K562 (cell line): ENCODE results near the gene BLOC1S4. TPM values are rescaled to one million over a fixed set of nuclear protein-coding genes. Genes with fewer than 3 reads are reported as not detected.
A peak's percentile ranks its signal among the peaks of the same experiment; 100 is the strongest.

Source experiments
- ATF4 ChIP-seq: fragments of 450-650 bp; formaldehyde crosslinking; IDR thresholded peaks from 2 replicates; pipeline ENCODE4 v1.4.0; 2022; ENCODE audit warnings: mild to moderate bottlenecking, moderate library complexity
- BRCA1 ChIP-seq, 2 experiments: fragments of 450-650 bp in 1 of 2; sonication (generic) in 1 of 2; formaldehyde crosslinking in 1 of 2; IDR thresholded peaks; 2 replicates each; pipeline versions ENCODE4 v1.5.0 to v1.6.1; 2017 to 2020; ENCODE audit warnings: mild to moderate bottlenecking in 1 of 2, missing genetic modification reagents in 1 of 2
- CREM ChIP-seq: IDR thresholded peaks from 2 replicates; pipeline ENCODE4 v1.6.1; 2014; ENCODE audit warnings: antibody characterized with exemption, low read depth
- ETV5 ChIP-seq: sonication (generic); formaldehyde crosslinking; IDR thresholded peaks from 2 replicates; pipeline ENCODE4 v1.4.0; 2020; ENCODE audit warnings: low read depth, mild to moderate bottlenecking, missing genetic modification reagents
- FOSL1 ChIP-seq: fragments of 200-800 bp; sonication (Bioruptor generic); conservative IDR thresholded peaks from 2 replicates; pipeline ENCODE4 v1.6.1; 2016; ENCODE audit warnings: missing genetic modification characterization, missing compliant biosample characterization
- HLTF ChIP-seq: fragments of 450-650 bp; IDR thresholded peaks from 2 replicates; pipeline ENCODE4 v1.6.1; 2016
- IRF1 ChIP-seq: sonication (generic); formaldehyde crosslinking; IDR thresholded peaks from 2 replicates; pipeline ENCODE4 v1.8.0; 2022; ENCODE audit warnings: missing genetic modification reagents, mild to moderate bottlenecking, borderline replicate concordance
- KHSRP ChIP-seq: fragments of 450-650 bp; IDR thresholded peaks from 2 replicates; pipeline ENCODE4 v1.6.1; 2017
- LARP7 ChIP-seq: fragments of 450-650 bp; IDR thresholded peaks from 2 replicates; pipeline ENCODE4 v1.6.1; 2016
- MCM7 ChIP-seq, 2 experiments: fragments of 450-650 bp; IDR thresholded peaks; 2 replicates each; pipeline ENCODE4 v1.6.1; 2016 to 2018
- MED1 ChIP-seq: sonication (generic); formaldehyde crosslinking; IDR thresholded peaks from 2 replicates; pipeline ENCODE4 v1.8.1; 2023; ENCODE audit warnings: missing genetic modification reagents, borderline replicate concordance
- POLR2AphosphoS5 ChIP-seq: IDR thresholded peaks from 2 replicates; pipeline ENCODE4 v1.6.1; 2011; ENCODE audit warnings: mild to moderate bottlenecking, low read depth, low read length, moderate library complexity; ENCODE audit not compliant: control insufficient read depth, insufficient read depth
- POLR3G ChIP-seq: IDR thresholded peaks from 2 replicates; pipeline ENCODE4 v1.6.1; 2011; ENCODE audit not compliant: insufficient read length, insufficient replicate concordance; ENCODE audit errors: extremely low read depth
- PURB ChIP-seq: sonication (generic); formaldehyde crosslinking; IDR thresholded peaks from 2 replicates; pipeline ENCODE4 v1.9.0; 2021; ENCODE audit warnings: low read depth, mild to moderate bottlenecking, missing genetic modification reagents
- RBM22 ChIP-seq: fragments of 200-400 bp; formaldehyde crosslinking; IDR thresholded peaks from 2 replicates; pipeline ENCODE4 v1.6.1; 2018; ENCODE audit warnings: low read length, low read depth; ENCODE audit not compliant: poor library complexity, severe bottlenecking
- RBM39 ChIP-seq: fragments of 200-400 bp; formaldehyde crosslinking; optimal IDR thresholded peaks from 2 replicates; pipeline ENCODE3; 2018; ENCODE audit warnings: low read depth, low read length
- RHOXF2B ChIP-seq: fragments of 250-450 bp; sonication (Bioruptor Pico); conservative IDR thresholded peaks from 2 replicates; pipeline ENCODE4 v1.5.1; 2021
- RNF2 ChIP-seq: sonication (generic); IDR thresholded peaks from 2 replicates; pipeline ENCODE4 v1.6.1; 2016
- SIX5 ChIP-seq, 2 experiments: IDR thresholded peaks; 2 replicates each; pipeline ENCODE4 v1.6.1; 2011; ENCODE audit warnings: low read length in 2 of 2, borderline replicate concordance in 1 of 2, low read depth in 1 of 2, mild to moderate bottlenecking in 1 of 2, moderate library complexity in 1 of 2; ENCODE audit not compliant: insufficient read depth in 1 of 2
- TRIM28 ChIP-seq: fragments of 450-650 bp; IDR thresholded peaks from 2 replicates; pipeline ENCODE4 v1.6.1; 2017
- TSC22D4 ChIP-seq: fragments of 450-650 bp; IDR thresholded peaks from 2 replicates; pipeline ENCODE4 v1.6.1; 2016; ENCODE audit warnings: missing genetic modification characterization, missing biosample characterization, control low read depth
- ZBED1 ChIP-seq: IDR thresholded peaks from 2 replicates; pipeline ENCODE4 v1.6.1; 2014
- ZMIZ1 ChIP-seq, 2 experiments: fragments of 150-350 bp in 1 of 2; IDR thresholded peaks; 2 replicates each; pipeline ENCODE4 v1.6.1; 2012 to 2016; ENCODE audit warnings: low read depth in 2 of 2, low read length in 2 of 2, mild to moderate bottlenecking in 1 of 2, moderate library complexity in 1 of 2
- ZNF384 ChIP-seq: IDR thresholded peaks from 2 replicates; pipeline ENCODE4 v1.6.1; 2012; ENCODE audit warnings: low read depth, low read length, improper control_type of control experiment
- ZNF668 ChIP-seq: fragments of 250-450 bp; sonication (Bioruptor Pico); IDR thresholded peaks from 2 replicates; pipeline ENCODE4 v1.8.0; 2022; ENCODE audit warnings: mild to moderate bottlenecking, inconsistent platforms
- ZNF695 ChIP-seq: fragments of 450-650 bp; formaldehyde crosslinking; IDR thresholded peaks from 2 replicates; pipeline ENCODE4 v1.4.0; 2020; ENCODE audit warnings: mild to moderate bottlenecking, moderate library complexity
- polyA plus RNA-seq, 8 experiments: library from polyadenylated mRNA; depleted of rRNA in 4 of 8; stranded (reverse) in 5 of 8; unstranded in 3 of 8; fragments of >200 nt; fragmentation: Nextera tagmentation in 2 of 8; fragmentation: Illumina TruSeq in 1 of 8; extraction: Ambion mirVana in 2 of 8; extraction: Trizol in 1 of 8; gene quantifications; 2 replicates each; pipeline versions ENCODE4 v1.2.1 to v1.2.3, GENCODE V29; 2011 to 2014; ENCODE audit warnings: inconsistent platforms in 1 of 8, missing spikeins in 1 of 8
- total RNA-seq, 7 experiments: library from RNA; depleted of rRNA in 6 of 7; stranded (reverse); fragments of >200 nt in 6 of 7; fragmentation: Illumina TruSeq in 2 of 7; extraction: Trizol in 2 of 7; gene quantifications; 2 replicates each; pipeline versions ENCODE4 v1.2.1 to v1.2.3, GENCODE V29; 2011 to 2021; ENCODE audit warnings: low replicate concordance in 1 of 7

Gene BLOC1S4
- total and polyA plus RNA-seq, 9 of the 15 experiments (the other 6 are each of a cell fraction or from before 2014, with no cell fraction given) = 3.1 to 31.6 (median 11.2) TPM

GRCh38 chr4:6676722-6677558 is 39.0 kb upstream of the BLOC1S4 start (continued):
- TF ChIP-seq TRIM28 (no peak), ATF4 (CRISPR knock-in tag) (no peak), POLR2AphosphoS5 (peak; percentile 70), FOSL1 (tag) (no peak), POLR3G (no peak), IRF1 (CRISPR knock-in tag) (no peak), ZNF695 (CRISPR knock-in tag) (no peak), ZNF668 (CRISPR knock-in tag) (no peak), ETV5 (CRISPR knock-in tag) (0 out of 2 replicates have a peak, but pooled peaks have one; percentile 36), SIX5 (IDR thresholded peaks at IDR 0.05; ENCODE audit: borderline replicate concordance in 1 of 2, insufficient read depth in 1 of 2, low read depth in 1 of 2, low read length in 2 of 2) (no peak), HLTF (0 out of 2 replicates have a peak, but pooled peaks have one; percentile 42), TSC22D4 (tag) (no peak), ZNF384 (no peak), RBM22 (peak; percentile 56), KHSRP (no peak), MED1 (no peak), ZBED1 (no peak), MCM7 (IDR thresholded peaks at IDR 0.05) (no peak), PURB (CRISPR knock-in tag) (no peak), BRCA1 (IDR thresholded peaks at IDR 0.05) (no peak), BRCA1 (CRISPR knock-in tag; IDR thresholded peaks at IDR 0.05) (no peak), RHOXF2B (CRISPR knock-in tag) (no peak), RNF2 (no peak), RBM39 (no peak), ZMIZ1 (IDR thresholded peaks at IDR 0.05; ENCODE audit: low read depth in 2 of 2, low read length in 2 of 2) (no peak), LARP7 (no peak), CREM (no peak)
